Mucosa of descending colon (tissue), 3 donors: ENCODE results near the gene ATG12. TPM values are rescaled to one million over a fixed set of nuclear protein-coding genes. Genes with fewer than 3 reads are reported as not detected.

Experiments used
- ATAC-seq: fragments of 200-7000 bp; cut with Tn5 transposase; one replicate; pipeline ENCODE4 v1.9.1; 2020; ENCODE audit warnings: mild to moderate bottlenecking, moderate library complexity
- DNase-seq, 3 donors: peaks; one replicate each; pipeline ENCODE4 v3.0.0-alpha.2; 2020
- H3K36me3 ChIP-seq: fragments of 200-600 bp; one replicate; pipeline ENCODE4 v1.8.0; 2021; ENCODE audit warnings: low read depth, mild to moderate bottlenecking
- H3K4me1 ChIP-seq: fragments of 200-600 bp; one replicate; pipeline ENCODE4 v1.8.0; 2021; ENCODE audit warnings: low read depth, mild to moderate bottlenecking
- H3K4me3 ChIP-seq: fragments of 200-600 bp; one replicate; pipeline ENCODE4 v1.8.0; 2021; ENCODE audit warnings: mild to moderate bottlenecking
- H3K9me3 ChIP-seq: fragments of 200-600 bp; one replicate; pipeline ENCODE4 v1.8.0; 2021; ENCODE audit warnings: mild to moderate bottlenecking
- intact Hi-C, 2 donors: fragments of 100-400 bp; cut with DNase I in 1 of 2; cut with micrococcal nuclease in 1 of 2; formaldehyde crosslinking; loops; one replicate each; pipeline versions ENCODE4 v1.11.0 to v1.11.1; 2022; cut with DNase I, micrococcal nuclease
- total RNA-seq, 3 donors: library from RNA; stranded (reverse); fragmentation: NEBNext Ultra II Directional in 2 of 3; extraction: Animal tissue kit (Norgen Biotek cat#: 25700) in 2 of 3; gene quantifications; one replicate each; pipeline versions ENCODE4 v1.2.1 to v1.2.4, GENCODE V29; 2021 to 2023
- TF ChIP-seq, protein P1 (sequence below): fragments of 200-600 bp; IDR thresholded peaks from one replicate; pipeline ENCODE4 v1.8.0; 2022; ENCODE audit warnings: antibody characterized with exemption, mild to moderate bottlenecking
- donor health status: DM: no; HTN: no; CAD: no; lungs with moderate emphysema.
- donor health status: DM: no; HTN: no; CAD: no.
- donor health status: DM: no; HTN: yes; CAD: no.

ATG12 gene
- total RNA-seq, 3 donors from 2014 or later, result 31.9 to 39.2 (median 37.5) TPM

DNA sequence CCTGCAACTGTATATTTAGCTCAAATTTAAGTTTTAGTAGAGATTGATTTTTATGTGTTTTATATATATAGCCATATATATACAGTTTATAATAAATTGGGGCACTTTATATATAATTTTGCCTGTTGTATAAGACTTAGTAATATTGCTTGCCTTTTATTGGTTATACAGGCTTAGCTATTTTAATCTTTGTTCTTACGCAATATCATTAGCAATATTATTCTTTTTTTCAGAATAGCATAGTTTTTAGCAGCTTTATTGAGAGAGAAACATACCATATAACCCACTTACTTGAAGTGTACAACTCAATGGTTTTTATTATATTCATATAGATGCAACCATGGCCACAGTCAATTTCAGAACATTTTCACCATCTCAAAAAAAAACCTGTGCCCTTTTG, 52.9 kb downstream of the ATG12 start:
- H3K4me1 ChIP-seq, result no peaks in the 10 kb centered on the region
- no peak for DNase-seq
- H3K4me3 ChIP-seq, result no peak overlapping the region
- no peaks in the 10 kb centered on the region for H3K9me3 ChIP-seq
- no peaks in the 10 kb centered on the region for H3K36me3 ChIP-seq
- intact Hi-C loops, result no loop called here
- TF ChIP-seq, protein P1, sequence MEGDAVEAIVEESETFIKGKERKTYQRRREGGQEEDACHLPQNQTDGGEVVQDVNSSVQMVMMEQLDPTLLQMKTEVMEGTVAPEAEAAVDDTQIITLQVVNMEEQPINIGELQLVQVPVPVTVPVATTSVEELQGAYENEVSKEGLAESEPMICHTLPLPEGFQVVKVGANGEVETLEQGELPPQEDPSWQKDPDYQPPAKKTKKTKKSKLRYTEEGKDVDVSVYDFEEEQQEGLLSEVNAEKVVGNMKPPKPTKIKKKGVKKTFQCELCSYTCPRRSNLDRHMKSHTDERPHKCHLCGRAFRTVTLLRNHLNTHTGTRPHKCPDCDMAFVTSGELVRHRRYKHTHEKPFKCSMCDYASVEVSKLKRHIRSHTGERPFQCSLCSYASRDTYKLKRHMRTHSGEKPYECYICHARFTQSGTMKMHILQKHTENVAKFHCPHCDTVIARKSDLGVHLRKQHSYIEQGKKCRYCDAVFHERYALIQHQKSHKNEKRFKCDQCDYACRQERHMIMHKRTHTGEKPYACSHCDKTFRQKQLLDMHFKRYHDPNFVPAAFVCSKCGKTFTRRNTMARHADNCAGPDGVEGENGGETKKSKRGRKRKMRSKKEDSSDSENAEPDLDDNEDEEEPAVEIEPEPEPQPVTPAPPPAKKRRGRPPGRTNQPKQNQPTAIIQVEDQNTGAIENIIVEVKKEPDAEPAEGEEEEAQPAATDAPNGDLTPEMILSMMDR, result no peak
- ATAC-seq, result no peak

DNA sequence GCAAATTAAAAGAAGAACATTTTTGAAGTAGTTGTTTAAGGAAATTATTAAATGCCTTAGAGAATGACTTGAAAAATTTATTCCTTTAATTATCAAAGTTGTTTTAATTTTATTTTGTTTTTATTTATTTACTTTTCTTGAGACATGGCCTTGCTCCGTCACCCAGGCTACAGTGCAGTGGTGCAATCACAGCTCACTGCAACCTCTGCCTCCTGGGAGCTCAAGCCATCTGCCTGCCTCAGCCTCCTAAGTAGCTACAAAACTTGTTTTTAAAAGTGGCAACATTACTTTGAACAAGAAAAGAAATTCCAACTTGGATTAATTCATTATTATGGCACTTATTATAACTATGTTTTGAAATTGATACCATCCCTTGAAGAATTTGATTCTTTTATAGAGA, 53.9 kb downstream of the ATG12 start:
- TF ChIP-seq, protein P1, result no peak
- no peak overlapping the region for H3K4me3 ChIP-seq
- intact Hi-C loops, result no loop called here
- no peaks in the 10 kb centered on the region for H3K4me1 ChIP-seq
- no peak for DNase-seq
- H3K36me3 ChIP-seq, result no peaks in the 10 kb centered on the region
- H3K9me3 ChIP-seq, result no peaks in the 10 kb centered on the region
- ATAC-seq, result no peak

- Histone ChIP-seq H3K36me3 (no peaks in the 10 kb centered on the region), H3K4me3 (no peak overlapping the region), H3K9me3 (no peaks in the 10 kb centered on the region), H3K4me1 (no peaks in the 10 kb centered on the region)
- TF ChIP-seq, protein P1, result no peak
- intact Hi-C loops, result no loop called here
- no peak for ATAC-seq
- DNase-seq, result no peak
Observed at GRCh38 chr5:115785381-115786065, 55.8 kb downstream of the ATG12 start.

- DNase-seq (no peak), ATAC-seq (no peak)
- no peaks in the 10 kb centered on the region for H3K4me1 ChIP-seq
- no peaks in the 10 kb centered on the region for H3K36me3 ChIP-seq
- intact Hi-C loops, result no loop called here
- TF ChIP-seq, protein P1, result no peak
- H3K4me3 ChIP-seq, result no peak overlapping the region
- H3K9me3 ChIP-seq, result no peaks in the 10 kb centered on the region
Observed at GRCh38 chr5:115778417-115778816, 62.9 kb downstream of the ATG12 start.

Other genes with a start within 250 kb of the ATG12 start
- gene TICAM2, start 239.1 kb downstream of the ATG12 start, total RNA-seq, result 1 to 10 TPM; 1.9 to 4.3 (median 3.5) TPM
- 100 to 1,000 TPM in 2 of 3 donors, 10 to 100 TPM in 1; 89.0 to 113 (median 104) TPM for gene TMED7, start 215.5 kb downstream of the ATG12 start, total RNA-seq
- 1 to 10 TPM in 2 of 3 donors, not detected in 1; 2.0 to 3.0 TPM for gene CDO1, start 24.9 kb downstream of the ATG12 start, total RNA-seq
- gene AP3S1, start 370 bp upstream of the ATG12 start, total RNA-seq, result 10 to 100 TPM; 75.5 to 94.8 (median 76.2) TPM
- 1 to 10 TPM; 1.0 to 1.8 (median 1.6) TPM for gene LVRN, start 120.9 kb upstream of the ATG12 start, total RNA-seq
- not detected for gene ARL14EPL, start 190.9 kb upstream of the ATG12 start, total RNA-seq
- 10 to 100 TPM; 20.6 to 31.1 (median 29.0) TPM for gene COMMD10, start 243.5 kb upstream of the ATG12 start, total RNA-seq